Body of pancreas (tissue), 4 donors: ENCODE data around the gene GPR137B. TPM values are rescaled to one million over a fixed set of nuclear protein-coding genes. Genes with fewer than 3 reads are reported as not detected.

Experiments
- ATAC-seq: fragments of 150-250 bp; one replicate; pipeline ENCODE4 v1.9.1; 2016
- DNase-seq, 4 donors: peaks; one replicate each; pipeline ENCODE4 v3.0.0-alpha.2; 2019
- H3K27ac ChIP-seq, 4 donors: fragments of 200-600 bp; sonication (generic); 1 replicate in 3 of 4; 2 replicates in 1 of 4; pipeline versions ENCODE4 v1.5.1 to v1.6.1; 2016 to 2019; ENCODE audit warnings: mild to moderate bottlenecking in 1 of 4, mixed read lengths in 1 of 4, moderate library complexity in 1 of 4
- H3K27me3 ChIP-seq, 2 donors: fragments of 200-600 bp; sonication (generic); one replicate each; pipeline ENCODE4 v1.6.0; 2016; ENCODE audit warnings: mild to moderate bottlenecking in 1 of 2
- H3K36me3 ChIP-seq, 2 donors: fragments of 200-600 bp; sonication (generic); replicated peaks in 1 of 2; 2 replicates each; pipeline ENCODE4 v1.5.1; 2016; ENCODE audit warnings: low read depth in 2 of 2; ENCODE audit not compliant: insufficient read depth in 1 of 2
- H3K4me1 ChIP-seq: fragments of 200-600 bp; sonication (generic); one replicate; pipeline ENCODE4 v1.6.0; 2016
- H3K4me3 ChIP-seq, 2 donors: fragments of 200-600 bp; sonication (generic); 1 replicate in 1 of 2; 2 replicates in 1 of 2; pipeline ENCODE4 v1.5.1; 2016 to 2019
- H3K9me3 ChIP-seq, 3 donors: fragments of 200-600 bp; sonication (generic); 1 replicate in 2 of 3; 2 replicates in 1 of 3; pipeline ENCODE4 v1.5.1; 2016
- POLR2A ChIP-seq, 3 donors: fragments of 450-650 bp; IDR thresholded peaks; one replicate each; pipeline ENCODE4 v1.6.1; 2016; ENCODE audit warnings: antibody characterized with exemption in 3 of 3, mild to moderate bottlenecking in 2 of 3
- WGBS, 2 donors: methylation state at CpG; one replicate each; pipeline ENCODE4 v1.1.5; 2017; 5-methylcytosine and 5-hydroxymethylcytosine counted together
- intact Hi-C: fragments of 100-400 bp; cut with DNase I; formaldehyde crosslinking; loops from one replicate; pipeline ENCODE4 v1.15.1; 2023
- total RNA-seq, 2 donors: library from RNA; depleted of rRNA; stranded (reverse); fragments of >200 nt; gene quantifications; one replicate each; pipeline ENCODE4 v1.1.0, GENCODE V29; 2016
- TF ChIP-seq, protein P1 (sequence below), 7 experiments: fragments of 450-650 bp in 4 of 7; fragments of 200-600 bp in 3 of 7; sonication (generic) in 3 of 7; IDR thresholded peaks; one replicate each; pipeline ENCODE4 v1.5.1; 2016 to 2019; ENCODE audit warnings: antibody characterized with exemption in 7 of 7

Gene GPR137B
- total RNA-seq, 2 donors from 2014 or later, result 3.3 to 3.9 TPM

DNA sequence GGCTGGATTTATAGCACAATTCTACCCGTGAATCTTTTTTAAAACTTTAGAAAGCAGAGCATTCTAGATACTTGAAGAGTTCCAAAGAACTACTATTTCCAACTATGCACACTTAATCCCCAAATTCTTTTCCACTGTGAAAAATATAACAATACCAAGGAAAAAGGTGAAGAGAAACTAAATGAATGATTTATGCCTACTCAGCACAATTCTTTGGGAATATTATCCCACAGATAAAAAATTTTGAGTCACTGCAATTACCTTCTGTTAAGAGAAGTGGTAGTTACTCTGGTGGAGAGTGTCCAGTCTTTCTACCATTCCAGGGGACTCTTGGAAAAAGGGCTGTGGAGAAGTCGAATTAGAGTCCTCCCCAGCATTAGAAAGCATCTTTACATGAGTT is 100.2 kb downstream of the GPR137B start:
- Histone ChIP-seq H3K4me1 (peaks cover 5% of the 10 kb centered on the region), H3K4me3 (no peak overlapping the region), H3K27ac (no peak overlapping the region), H3K9me3 (no peaks in the 10 kb centered on the region), H3K27me3 (no peaks in the 10 kb centered on the region), H3K36me3 (peaks cover 0 to 14% of the 10 kb centered on the region in 2 donors)
- 91 to 97% methylated on average over 2 of the region's 2 CpGs for WGBS, 2 donors
- no peak for ATAC-seq
- intact Hi-C loops, result no loop called here
- no peak for DNase-seq
- TF ChIP-seq, protein P1, sequence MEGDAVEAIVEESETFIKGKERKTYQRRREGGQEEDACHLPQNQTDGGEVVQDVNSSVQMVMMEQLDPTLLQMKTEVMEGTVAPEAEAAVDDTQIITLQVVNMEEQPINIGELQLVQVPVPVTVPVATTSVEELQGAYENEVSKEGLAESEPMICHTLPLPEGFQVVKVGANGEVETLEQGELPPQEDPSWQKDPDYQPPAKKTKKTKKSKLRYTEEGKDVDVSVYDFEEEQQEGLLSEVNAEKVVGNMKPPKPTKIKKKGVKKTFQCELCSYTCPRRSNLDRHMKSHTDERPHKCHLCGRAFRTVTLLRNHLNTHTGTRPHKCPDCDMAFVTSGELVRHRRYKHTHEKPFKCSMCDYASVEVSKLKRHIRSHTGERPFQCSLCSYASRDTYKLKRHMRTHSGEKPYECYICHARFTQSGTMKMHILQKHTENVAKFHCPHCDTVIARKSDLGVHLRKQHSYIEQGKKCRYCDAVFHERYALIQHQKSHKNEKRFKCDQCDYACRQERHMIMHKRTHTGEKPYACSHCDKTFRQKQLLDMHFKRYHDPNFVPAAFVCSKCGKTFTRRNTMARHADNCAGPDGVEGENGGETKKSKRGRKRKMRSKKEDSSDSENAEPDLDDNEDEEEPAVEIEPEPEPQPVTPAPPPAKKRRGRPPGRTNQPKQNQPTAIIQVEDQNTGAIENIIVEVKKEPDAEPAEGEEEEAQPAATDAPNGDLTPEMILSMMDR (IDR thresholded peaks at IDR 0.05), result no peak
- no peak for TF ChIP-seq POLR2A (IDR thresholded peaks at IDR 0.05)

DNA sequence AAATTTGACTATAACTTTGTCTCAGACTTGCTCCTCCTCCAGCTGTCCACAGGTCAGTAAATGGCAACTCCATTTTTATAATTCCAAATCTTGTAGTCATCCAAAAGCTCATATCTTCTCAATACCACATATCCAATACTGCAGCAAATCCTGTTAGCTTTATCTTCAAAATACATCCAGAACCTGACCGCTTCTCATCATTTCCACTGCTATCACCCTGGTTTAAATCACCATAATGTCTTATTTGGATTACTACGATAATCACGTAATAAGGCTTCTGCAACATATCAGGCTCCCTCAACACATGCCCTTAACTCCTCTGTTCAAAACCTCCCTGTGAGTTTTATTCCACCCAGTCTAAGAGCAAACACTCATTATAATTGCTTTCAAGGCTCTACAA is 104.9 kb downstream of the GPR137B start:
- WGBS, 2 donors, result 97 to 98% methylated on average over 3 of the region's 3 CpGs
- intact Hi-C loops, result no loop called here
- ATAC-seq, result peak; percentile 26

DNA sequence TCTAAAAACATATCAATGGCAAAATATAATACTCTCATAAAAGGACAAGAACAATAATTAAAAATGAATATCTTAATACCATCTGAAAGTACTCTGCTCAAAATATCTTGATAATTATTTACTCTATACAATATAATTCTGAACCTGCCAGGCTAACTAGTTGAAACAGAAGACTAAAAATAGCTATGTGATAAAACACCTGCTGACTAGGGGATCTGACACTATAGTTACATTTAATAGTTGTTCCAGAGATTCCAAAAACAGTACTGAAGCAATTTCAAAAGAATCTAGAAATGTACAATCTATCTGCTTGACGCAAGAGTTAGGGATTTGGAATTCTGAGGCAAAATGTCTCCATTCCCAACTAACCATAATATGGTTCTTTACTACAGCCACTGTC is 109.2 kb downstream of the GPR137B start:
- Histone ChIP-seq H3K27ac (peak overlapping the region in 1 of 4 donors; percentile 34), H3K27me3 (no peaks in the 10 kb centered on the region), H3K36me3 (peaks cover 7 to 9% of the 10 kb centered on the region in 2 donors), H3K4me3 (no peak overlapping the region), H3K9me3 (no peaks in the 10 kb centered on the region), H3K4me1 (peaks cover 37% of the 10 kb centered on the region)
- TF ChIP-seq, protein P1 (IDR thresholded peaks at IDR 0.05), result no peak
- TF ChIP-seq POLR2A (IDR thresholded peaks at IDR 0.05), result no peak
- ATAC-seq (no peak), DNase-seq (no peak)
- WGBS, 2 donors, result 68 to 70% methylated on average over 1 of the region's 1 CpG
- intact Hi-C loops, result no loop called here

More for the DNA sequence above, 104.9 kb downstream of the GPR137B start:
- no peak for DNase-seq
- TF ChIP-seq, protein P1 (IDR thresholded peaks at IDR 0.05), result no peak
- no peak for TF ChIP-seq POLR2A (IDR thresholded peaks at IDR 0.05)
- Histone ChIP-seq H3K36me3 (peaks cover 7 to 10% of the 10 kb centered on the region in 2 donors), H3K4me1 (peaks cover 5% of the 10 kb centered on the region), H3K27me3 (no peaks in the 10 kb centered on the region), H3K4me3 (no peak overlapping the region), H3K27ac (no peak overlapping the region), H3K9me3 (no peaks in the 10 kb centered on the region)

DNA sequence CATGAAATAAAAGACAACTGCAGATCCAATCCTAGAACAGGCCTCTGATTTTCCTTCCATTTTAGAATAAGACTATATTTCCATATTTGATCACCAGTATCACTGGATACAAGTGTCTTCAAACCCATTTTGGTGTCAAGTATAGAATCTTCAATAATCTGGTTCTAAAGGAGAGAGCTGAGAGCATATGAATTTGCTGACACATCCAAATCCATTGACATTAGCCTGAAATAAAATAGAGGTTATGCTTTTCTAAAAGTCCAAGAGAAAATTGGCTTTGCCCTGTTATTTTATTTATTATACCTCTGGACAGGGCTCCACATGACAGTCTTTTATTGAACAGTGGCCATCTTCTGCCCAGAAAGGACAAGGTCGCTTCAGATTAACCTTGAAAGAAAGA is 110.8 kb downstream of the GPR137B start:
- Histone ChIP-seq H3K4me3 (no peak overlapping the region), H3K4me1 (peaks cover 49% of the 10 kb centered on the region), H3K27me3 (no peaks in the 10 kb centered on the region), H3K27ac (no peak overlapping the region), H3K9me3 (no peaks in the 10 kb centered on the region), H3K36me3 (peaks cover 7 to 8% of the 10 kb centered on the region in 2 donors)
- intact Hi-C loops, result no loop called here
- no peak for TF ChIP-seq POLR2A (IDR thresholded peaks at IDR 0.05)
- TF ChIP-seq, protein P1 (IDR thresholded peaks at IDR 0.05), result no peak
- ATAC-seq, result no peak
- WGBS, 2 donors, result 63 to 82% methylated on average over 1 of the region's 1 CpG
- DNase-seq, result no peak

DNA sequence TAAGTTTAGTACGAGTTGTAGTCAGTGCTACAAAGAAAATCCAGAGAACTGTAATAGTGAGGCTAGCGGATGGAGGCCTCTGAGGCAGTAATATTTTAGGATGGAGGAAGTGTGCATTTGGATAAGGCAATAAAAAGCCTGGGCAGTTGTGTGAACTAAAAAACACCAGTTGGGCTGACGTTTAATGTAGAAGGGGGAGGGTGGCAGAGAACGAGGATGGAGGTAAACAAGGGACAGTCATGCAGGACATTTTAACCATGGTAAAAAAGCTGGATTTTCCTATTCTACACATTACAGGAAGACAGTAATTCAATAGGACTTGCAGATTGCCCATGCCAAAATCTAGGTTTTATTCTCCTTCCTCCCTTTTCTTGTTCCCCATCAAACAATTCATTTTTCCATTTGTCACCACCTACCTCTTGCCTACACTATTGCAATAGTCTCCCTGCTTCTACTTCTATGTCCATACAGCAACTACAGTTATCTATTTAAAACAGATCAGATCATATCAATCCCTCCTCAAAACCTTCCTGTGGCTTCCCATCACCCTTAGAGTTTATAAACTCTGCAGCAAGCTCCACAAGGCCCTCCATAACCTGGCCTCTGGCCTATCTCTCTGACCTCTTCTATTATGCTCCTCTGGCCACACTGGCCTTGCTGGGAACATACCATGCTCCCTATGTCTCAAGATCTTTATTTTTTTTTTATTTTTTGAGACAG is 111.7 kb downstream of the GPR137B start:
- peaks cover 6 to 7% of the 10 kb centered on the region in 2 donors for H3K36me3 ChIP-seq
- DNase-seq, result no peak
- H3K4me1 ChIP-seq, result peaks cover 49% of the 10 kb centered on the region
- H3K27ac ChIP-seq, result peak overlapping the region in 1 of 4 donors; percentile 8
- WGBS, 2 donors, result 53 to 61% methylated on average over 4 of the region's 4 CpGs
- no peak overlapping the region for H3K4me3 ChIP-seq
- intact Hi-C loops, result no loop called here
- ATAC-seq, result peak; percentile 6
- no peak for TF ChIP-seq POLR2A (IDR thresholded peaks at IDR 0.05)
- TF ChIP-seq, protein P1 (IDR thresholded peaks at IDR 0.05), result no peak
- no peaks in the 10 kb centered on the region for H3K9me3 ChIP-seq
- no peaks in the 10 kb centered on the region for H3K27me3 ChIP-seq
